Type B pancreatic cell (in vitro differentiated cells): Measurements from ENCODE around the gene RASGRF2. TPM values are rescaled to one million over a fixed set of nuclear protein-coding genes. Genes with fewer than 3 reads are reported as not detected.

Experiments used
- DNase-seq: peaks from one replicate; pipeline ENCODE4 v3.0.0; 2021; ENCODE audit warnings: mixed read lengths; ENCODE audit not compliant: unreplicated experiment; ENCODE audit errors: extremely low spot score
- H3K27ac Mint-ChIP-seq: 2 replicates; pipeline ENCODE4 v1.8.0; 2021; ENCODE audit warnings: mild to moderate bottlenecking, mixed read lengths
- H3K27me3 Mint-ChIP-seq: 2 replicates; pipeline ENCODE4 v1.8.0; 2021; ENCODE audit warnings: mixed read lengths
- H3K36me3 Mint-ChIP-seq: 2 replicates; pipeline ENCODE4 v1.8.0; 2021; ENCODE audit warnings: mixed read lengths
- H3K4me1 Mint-ChIP-seq: one replicate; pipeline ENCODE4 v1.8.0; 2021; ENCODE audit warnings: mixed read lengths; ENCODE audit not compliant: unreplicated experiment
- H3K4me3 Mint-ChIP-seq: 2 replicates; pipeline ENCODE4 v1.8.0; 2021; ENCODE audit warnings: mild to moderate bottlenecking, mixed read lengths
- H3K9me3 Mint-ChIP-seq: 2 replicates; pipeline ENCODE4 v1.8.0; 2021; ENCODE audit warnings: mixed read lengths
- CTCF ChIP-seq: fragments of 200-600 bp; sonication (generic); conservative IDR thresholded peaks from 2 replicates; pipeline ENCODE4 v1.5.0; 2021; ENCODE audit warnings: antibody characterized with exemption, mild to moderate bottlenecking
- total RNA-seq: library from RNA; stranded (reverse); gene quantifications from 2 replicates; pipeline ENCODE4 v1.2.1, GENCODE V29; 2021; ENCODE audit warnings: low replicate concordance

RASGRF2 gene
- total RNA-seq, 1 donor from 2014 or later, result 2.1 TPM

GRCh38 chr5:81164936-81165335, 204.8 kb downstream of the RASGRF2 start:
- Mint-ChIP-seq H3K27me3 (peaks cover 10% of the 10 kb centered on the region), H3K9me3 (peaks cover 5% of the 10 kb centered on the region), H3K36me3 (no peaks in the 10 kb centered on the region), H3K27ac (no peak overlapping the region), H3K4me3 (no peak overlapping the region), H3K4me1 (peaks cover 21% of the 10 kb centered on the region)
- TF ChIP-seq CTCF, result no peak
- DNase-seq, result no peak

DNA sequence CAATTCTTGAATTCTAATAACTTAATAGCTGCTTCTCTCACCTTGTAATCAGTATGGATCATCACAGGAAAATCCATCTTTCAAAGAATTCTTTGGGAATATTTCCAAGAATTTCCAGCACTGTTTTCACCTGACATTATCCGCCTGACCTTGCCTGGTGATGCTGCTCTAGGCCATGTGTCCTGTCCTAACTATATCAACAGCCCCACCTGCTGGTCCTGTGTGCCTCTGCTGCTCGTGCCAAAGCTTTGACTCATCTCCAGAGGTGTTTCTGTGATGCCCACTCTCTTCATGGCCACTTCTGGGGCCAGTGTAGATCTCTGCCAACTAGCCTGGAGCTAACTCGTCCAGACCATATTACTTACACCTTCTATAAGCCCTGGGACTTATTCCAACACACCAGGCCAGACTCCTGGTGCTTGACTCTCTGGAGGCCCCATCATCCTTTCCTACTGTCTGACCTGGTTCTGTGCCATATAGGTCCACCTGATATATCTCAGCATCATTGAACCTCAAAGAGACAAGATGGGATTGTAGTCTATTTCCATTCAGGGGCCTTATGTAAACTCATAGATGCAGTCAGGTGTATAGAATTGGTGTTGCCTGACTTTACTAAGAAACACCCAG, 205.4 kb downstream of the RASGRF2 start:
- Mint-ChIP-seq H3K9me3 (peaks cover 5% of the 10 kb centered on the region), H3K4me3 (no peak overlapping the region), H3K27ac (no peak overlapping the region), H3K27me3 (peaks cover 10% of the 10 kb centered on the region), H3K36me3 (no peaks in the 10 kb centered on the region), H3K4me1 (peaks cover 26% of the 10 kb centered on the region)
- peak; percentile 75 for TF ChIP-seq CTCF
- no peak for DNase-seq

DNA sequence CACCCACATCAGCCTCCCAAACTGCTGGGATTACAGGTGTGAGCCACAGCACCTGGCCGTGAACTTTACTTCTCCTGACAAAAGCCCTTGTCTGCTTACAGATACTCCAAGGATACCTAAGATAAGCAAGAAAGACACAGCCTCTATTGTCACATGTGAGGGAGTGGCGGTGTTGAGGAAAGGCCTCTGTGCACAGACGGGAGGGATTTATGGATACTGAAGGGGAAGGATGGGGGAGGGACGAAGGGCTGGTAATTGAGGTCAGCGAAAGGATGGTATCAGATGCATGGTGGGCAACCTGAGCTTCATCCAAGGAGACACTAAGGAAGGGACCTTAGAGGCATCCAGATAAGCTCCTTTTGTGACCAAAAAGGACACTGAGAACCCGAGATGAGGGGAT, 206.3 kb downstream of the RASGRF2 start:
- DNase-seq, result no peak
- peaks cover 5% of the 10 kb centered on the region for H3K9me3 Mint-ChIP-seq
- no peaks in the 10 kb centered on the region for H3K36me3 Mint-ChIP-seq
- H3K4me3 Mint-ChIP-seq, result no peak overlapping the region
- H3K27me3 Mint-ChIP-seq, result peaks cover 10% of the 10 kb centered on the region
- H3K27ac Mint-ChIP-seq, result no peak overlapping the region
- no peak for TF ChIP-seq CTCF
- peaks cover 26% of the 10 kb centered on the region for H3K4me1 Mint-ChIP-seq

DNA sequence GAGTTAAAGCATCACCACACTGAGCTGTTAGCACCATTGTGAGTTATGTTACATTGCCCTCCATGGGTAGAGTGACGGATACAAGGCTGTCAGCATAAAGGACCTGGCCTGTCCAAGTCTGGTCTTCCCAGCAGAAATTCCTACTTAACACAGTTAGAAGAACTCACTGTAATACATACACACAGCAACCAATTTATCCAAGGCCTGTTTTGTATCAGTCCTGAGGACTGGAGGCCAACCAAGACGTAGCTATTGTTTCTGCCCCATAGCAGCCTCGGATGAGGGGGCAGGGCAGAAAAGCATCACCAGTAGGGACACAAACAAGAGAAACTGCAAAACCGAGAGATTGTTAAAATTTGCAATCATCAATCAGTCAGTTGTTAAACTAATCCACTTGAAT, 206.9 kb downstream of the RASGRF2 start:
- peaks cover 5% of the 10 kb centered on the region for H3K9me3 Mint-ChIP-seq
- DNase-seq, result no peak
- TF ChIP-seq CTCF, result no peak
- no peaks in the 10 kb centered on the region for H3K36me3 Mint-ChIP-seq
- peaks cover 10% of the 10 kb centered on the region for H3K27me3 Mint-ChIP-seq
- peak overlapping the region; percentile 70 for H3K27ac Mint-ChIP-seq
- peak overlapping the region; percentile 23 for H3K4me3 Mint-ChIP-seq
- peaks cover 30% of the 10 kb centered on the region for H3K4me1 Mint-ChIP-seq

- Mint-ChIP-seq H3K4me3 (peak overlapping the region; percentile 63), H3K27me3 (peaks cover 10% of the 10 kb centered on the region), H3K36me3 (no peaks in the 10 kb centered on the region), H3K4me1 (peaks cover 30% of the 10 kb centered on the region), H3K9me3 (peaks cover 5% of the 10 kb centered on the region), H3K27ac (peak overlapping the region; percentile 70)
- DNase-seq, result no peak
- no peak for TF ChIP-seq CTCF
Observed at GRCh38 chr5:81167544-81167943, 207.4 kb downstream of the RASGRF2 start.
